ENCODE results near the gene GAS7.

GAS7 gene

GRCh38 chr17:10170233-10170632 lies 28.2 kb downstream of the GAS7 start:
- DNase-seq = no peak

- no peak for DNase-seq
Observed at GRCh38 chr17:10169290-10169689, 29.1 kb downstream of the GAS7 start.

- DNase-seq = no peak
Observed at GRCh38 chr17:10166176-10166935, 32.0 kb downstream of the GAS7 start.

- no peak for DNase-seq
Observed at GRCh38 chr17:10162096-10162495, 36.3 kb downstream of the GAS7 start.

- no peak for DNase-seq
Observed at GRCh38 chr17:10161386-10161785, 37.0 kb downstream of the GAS7 start.

GRCh38 chr17:10156948-10157607 lies 41.3 kb downstream of the GAS7 start:
- DNase-seq = no peak

GRCh38 chr17:10156599-10156947 lies 41.8 kb downstream of the GAS7 start:
- DNase-seq = no peak

- DNase-seq = no peak
Observed at GRCh38 chr17:10156077-10156435, 42.4 kb downstream of the GAS7 start.

GRCh38 chr17:10155371-10156076 lies 42.9 kb downstream of the GAS7 start:
- DNase-seq = no peak

- no peak for DNase-seq
Observed at GRCh38 chr17:10151667-10152496, 46.5 kb downstream of the GAS7 start.

- no peak for DNase-seq
Observed at GRCh38 chr17:10149573-10150399, 48.6 kb downstream of the GAS7 start.

GRCh38 chr17:10147761-10148415 lies 50.5 kb downstream of the GAS7 start:
- DNase-seq = no peak

GRCh38 chr17:10147040-10147439 lies 51.4 kb downstream of the GAS7 start:
- DNase-seq = no peak

GRCh38 chr17:10144982-10145381 lies 53.4 kb downstream of the GAS7 start:
- no peak for DNase-seq

GRCh38 chr17:10144456-10144855 lies 54.0 kb downstream of the GAS7 start:
- no peak for DNase-seq

- DNase-seq = no peak
Observed at GRCh38 chr17:10141436-10141835, 57.0 kb downstream of the GAS7 start.

- no peak for DNase-seq
Observed at GRCh38 chr17:10139577-10139976, 58.8 kb downstream of the GAS7 start.

GRCh38 chr17:10136258-10136981 lies 62.0 kb downstream of the GAS7 start:
- DNase-seq = no peak

- no peak for DNase-seq
Observed at GRCh38 chr17:10135539-10136257, 62.7 kb downstream of the GAS7 start.

- DNase-seq = no peak
Observed at GRCh38 chr17:10130677-10131076, 67.7 kb downstream of the GAS7 start.
